GM12864 (cell line): ENCODE measurements around the gene KAZALD1.

Source experiments
- DNase-seq: peaks from one replicate; pipeline ENCODE4 v3.0.0-alpha.2; 2011; ENCODE audit warnings: low read depth
- H3K4me3 ChIP-seq: 2 replicates; pipeline ENCODE4 v1.5.1; 2011; ENCODE audit warnings: mild to moderate bottlenecking, low read depth, low read length, control low read depth
- TF ChIP-seq, protein P1 (sequence below): IDR thresholded peaks from 2 replicates; pipeline ENCODE4 v1.5.1; 2011; ENCODE audit warnings: low read depth, mild to moderate bottlenecking, moderate library complexity, low read length, control low read depth, inconsistent platforms; ENCODE audit errors: missing control alignments

Gene KAZALD1

DNA sequence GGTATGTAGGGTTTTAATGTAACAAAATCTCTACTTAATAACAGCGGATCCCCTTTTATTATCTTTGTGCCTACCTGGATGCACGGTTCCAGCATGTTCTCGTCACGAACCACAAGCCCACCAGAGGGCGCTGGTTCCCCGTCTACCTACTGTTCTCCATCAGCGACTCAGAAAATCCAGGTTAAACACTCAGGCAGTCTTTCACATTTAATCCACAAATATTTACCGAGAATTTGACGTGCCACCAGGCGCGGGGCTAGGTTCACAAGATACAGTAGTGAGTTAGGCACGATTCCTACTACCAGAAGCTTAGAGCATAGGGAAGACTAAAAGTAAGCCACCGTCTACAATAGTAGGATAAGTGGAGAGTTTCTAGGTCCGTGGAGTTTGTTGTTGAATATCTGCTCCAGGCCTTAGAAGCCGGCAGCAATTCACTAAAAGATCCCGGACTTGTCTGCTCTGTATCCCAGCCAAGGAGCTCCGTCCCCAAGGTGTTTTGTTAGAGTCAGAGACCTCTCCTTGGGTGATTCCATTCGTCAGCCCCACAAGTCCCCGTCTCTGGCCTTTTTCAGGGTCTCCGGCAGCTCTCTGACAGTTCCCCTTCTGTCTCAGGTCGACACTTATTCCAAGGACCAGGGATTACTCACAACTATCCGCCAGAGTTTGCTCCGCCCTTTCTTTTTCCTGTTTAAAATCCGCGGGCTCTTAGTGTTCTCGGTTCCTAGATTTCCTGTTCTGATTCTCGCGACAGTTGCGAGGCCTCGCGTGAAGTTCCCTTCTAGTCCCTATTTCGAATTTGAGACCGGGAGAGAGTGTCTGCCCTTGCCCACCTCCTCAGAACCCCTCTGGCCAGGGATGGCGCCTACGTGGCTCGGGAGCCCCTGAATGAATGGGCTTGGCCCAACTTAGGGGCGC lies 1.5 kb upstream of the KAZALD1 start:
- TF ChIP-seq, protein P1, sequence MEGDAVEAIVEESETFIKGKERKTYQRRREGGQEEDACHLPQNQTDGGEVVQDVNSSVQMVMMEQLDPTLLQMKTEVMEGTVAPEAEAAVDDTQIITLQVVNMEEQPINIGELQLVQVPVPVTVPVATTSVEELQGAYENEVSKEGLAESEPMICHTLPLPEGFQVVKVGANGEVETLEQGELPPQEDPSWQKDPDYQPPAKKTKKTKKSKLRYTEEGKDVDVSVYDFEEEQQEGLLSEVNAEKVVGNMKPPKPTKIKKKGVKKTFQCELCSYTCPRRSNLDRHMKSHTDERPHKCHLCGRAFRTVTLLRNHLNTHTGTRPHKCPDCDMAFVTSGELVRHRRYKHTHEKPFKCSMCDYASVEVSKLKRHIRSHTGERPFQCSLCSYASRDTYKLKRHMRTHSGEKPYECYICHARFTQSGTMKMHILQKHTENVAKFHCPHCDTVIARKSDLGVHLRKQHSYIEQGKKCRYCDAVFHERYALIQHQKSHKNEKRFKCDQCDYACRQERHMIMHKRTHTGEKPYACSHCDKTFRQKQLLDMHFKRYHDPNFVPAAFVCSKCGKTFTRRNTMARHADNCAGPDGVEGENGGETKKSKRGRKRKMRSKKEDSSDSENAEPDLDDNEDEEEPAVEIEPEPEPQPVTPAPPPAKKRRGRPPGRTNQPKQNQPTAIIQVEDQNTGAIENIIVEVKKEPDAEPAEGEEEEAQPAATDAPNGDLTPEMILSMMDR: peak; percentile 91
- H3K4me3 ChIP-seq: peak overlapping the region; percentile 75
- peak; percentile 80 for DNase-seq

- DNase-seq: peak; percentile 69
- TF ChIP-seq, protein P1: no peak
These were observed 702 bp upstream of the KAZALD1 start for GRCh38 chr10:101060951-101061623.

DNA sequence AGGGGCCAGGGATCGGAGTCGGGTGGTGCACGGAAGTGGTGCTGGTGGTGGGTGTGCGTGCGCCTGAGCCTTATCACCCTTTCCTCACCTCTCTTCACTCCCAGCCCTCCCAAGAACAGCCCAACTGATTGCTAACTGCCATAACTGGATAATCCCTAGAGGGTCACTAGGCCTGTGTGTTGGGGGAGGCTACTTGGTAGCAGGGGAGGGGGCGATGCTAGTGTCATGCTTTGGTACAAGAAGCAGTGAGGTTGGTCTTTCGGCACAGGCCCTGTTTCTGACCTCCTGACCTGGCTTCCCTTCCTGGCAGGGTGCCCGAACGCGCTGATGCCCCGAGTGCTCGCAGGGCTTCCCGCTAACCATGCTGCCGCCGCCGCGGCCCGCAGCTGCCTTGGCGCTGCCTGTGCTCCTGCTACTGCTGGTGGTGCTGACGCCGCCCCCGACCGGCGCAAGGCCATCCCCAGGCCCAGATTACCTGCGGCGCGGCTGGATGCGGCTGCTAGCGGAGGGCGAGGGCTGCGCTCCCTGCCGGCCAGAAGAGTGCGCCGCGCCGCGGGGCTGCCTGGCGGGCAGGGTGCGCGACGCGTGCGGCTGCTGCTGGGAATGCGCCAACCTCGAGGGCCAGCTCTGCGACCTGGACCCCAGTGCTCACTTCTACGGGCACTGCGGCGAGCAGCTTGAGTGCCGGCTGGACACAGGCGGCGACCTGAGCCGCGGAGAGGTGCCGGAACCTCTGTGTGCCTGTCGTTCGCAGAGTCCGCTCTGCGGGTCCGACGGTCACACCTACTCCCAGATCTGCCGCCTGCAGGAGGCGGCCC lies 652 bp downstream of the KAZALD1 start:
- TF ChIP-seq, protein P1: peak; percentile 60
- DNase-seq: no peak
- H3K4me3 ChIP-seq: peak overlapping the region; percentile 37

More at GRCh38 chr10:101060951-101061623, 702 bp upstream of the KAZALD1 start:
- H3K4me3 ChIP-seq: peak overlapping the region; percentile 75

DNA sequence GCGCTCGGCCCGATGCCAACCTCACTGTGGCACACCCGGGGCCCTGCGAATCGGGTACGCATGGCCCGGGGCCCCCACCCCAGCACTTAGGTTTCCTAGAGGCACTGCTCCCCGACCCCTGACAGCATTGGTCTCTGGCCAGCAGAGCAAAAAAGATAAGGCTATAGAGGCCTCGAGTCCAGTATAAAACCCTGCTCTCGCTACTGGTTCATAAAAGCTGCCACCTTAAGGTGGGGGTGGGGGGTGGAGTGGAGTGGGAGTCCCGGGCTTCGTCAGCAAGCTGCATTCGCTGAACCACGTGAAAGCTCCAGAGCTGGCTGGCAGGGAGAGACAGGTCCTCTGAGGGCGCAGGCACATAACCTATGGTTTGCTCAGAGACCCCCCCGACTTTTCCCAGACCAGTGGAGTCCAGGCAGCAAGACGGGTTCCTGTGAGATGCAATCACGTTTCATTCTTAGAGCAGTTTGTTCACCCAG lies 1.3 kb downstream of the KAZALD1 start:
- H3K4me3 ChIP-seq: peak overlapping the region; percentile 37
- no peak for DNase-seq
- TF ChIP-seq, protein P1: no peak

DNA sequence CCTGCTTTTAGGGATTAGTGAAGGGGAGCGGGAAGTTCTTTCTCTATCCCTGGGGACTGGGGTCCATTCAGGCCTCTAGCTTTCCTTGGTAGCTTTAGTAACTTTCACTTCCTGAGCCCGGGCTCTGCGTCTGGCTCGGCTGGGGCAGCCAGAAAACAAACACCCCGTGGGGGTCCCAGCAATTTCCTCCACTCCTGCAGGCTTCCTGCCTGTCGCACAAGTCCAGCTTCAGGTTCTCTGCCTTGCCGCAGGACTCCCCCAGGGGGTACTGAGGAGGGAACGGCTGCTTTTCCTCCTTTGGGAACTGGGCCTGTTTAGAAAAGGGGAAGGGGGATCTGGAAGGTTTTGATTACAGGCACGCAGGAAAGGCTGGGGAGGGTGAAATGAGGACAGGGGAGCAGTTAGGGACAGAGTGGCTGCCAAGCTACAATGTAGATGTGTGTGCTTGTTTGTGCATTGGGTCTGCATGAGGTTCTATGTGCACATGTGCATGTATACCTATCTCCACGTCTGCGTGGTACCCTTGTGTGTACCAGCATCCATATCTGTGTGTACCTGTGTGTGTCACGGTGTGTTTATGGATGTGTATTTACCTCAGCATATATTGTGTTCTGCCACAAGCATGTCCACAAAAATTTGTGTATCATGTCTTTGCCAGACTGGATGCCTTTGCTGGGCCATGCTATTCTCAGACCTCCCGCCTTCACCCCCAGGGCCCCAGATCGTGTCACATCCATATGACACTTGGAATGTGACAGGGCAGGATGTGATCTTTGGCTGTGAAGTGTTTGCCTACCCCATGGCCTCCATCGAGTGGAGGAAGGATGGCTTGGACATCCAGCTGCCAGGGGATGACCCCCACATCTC lies 2.0 kb downstream of the KAZALD1 start:
- no peak overlapping the region for H3K4me3 ChIP-seq
- TF ChIP-seq, protein P1: no peak

More for the DNA sequence above, 2.0 kb downstream of the KAZALD1 start:
- no peak for DNase-seq
